Hepatocyte (in vitro differentiated cells): ENCODE measurements around the gene CANX. TPM values are rescaled to one million over a fixed set of nuclear protein-coding genes. Genes with fewer than 3 reads are reported as not detected.
"Not testable (repeated sequence)": the region's sequence is repeated elsewhere in the genome, so short reads cannot be mapped to it uniquely, and the experiment has no call there.

Experiments
- DNase-seq: peaks from one replicate; pipeline ENCODE4 v3.0.0-alpha.2; 2016; ENCODE audit warnings: low spot score
- H2AFZ ChIP-seq: fragments of 200-600 bp; sonication (generic); 2 replicates; pipeline ENCODE4 v1.6.0; 2016; ENCODE audit warnings: antibody characterized with exemption, mild to moderate bottlenecking
- H3K27ac ChIP-seq: fragments of 200-600 bp; sonication (generic); 2 replicates; pipeline ENCODE4 v1.5.1; 2016; ENCODE audit warnings: mild to moderate bottlenecking
- H3K27me3 ChIP-seq: fragments of 200-600 bp; sonication (generic); 2 replicates; pipeline ENCODE4 v1.6.1; 2016
- H3K36me3 ChIP-seq: fragments of 200-600 bp; sonication (generic); replicated peaks from 2 replicates; pipeline ENCODE4 v1.5.1; 2016; ENCODE audit warnings: low read depth; ENCODE audit not compliant: insufficient read depth
- H3K4me1 ChIP-seq: fragments of 200-600 bp; sonication (generic); 2 replicates; pipeline ENCODE4 v1.5.1; 2016; ENCODE audit warnings: mild to moderate bottlenecking, moderate library complexity; ENCODE audit not compliant: insufficient read depth
- H3K4me2 ChIP-seq: fragments of 200-600 bp; sonication (generic); 2 replicates; pipeline ENCODE4 v1.6.0; 2016
- H3K4me3 ChIP-seq: fragments of 200-600 bp; sonication (generic); 2 replicates; pipeline ENCODE4 v1.5.1; 2016; ENCODE audit warnings: mild to moderate bottlenecking
- H3K79me2 ChIP-seq: fragments of 200-600 bp; sonication (generic); 2 replicates; pipeline ENCODE4 v1.6.0; 2017; ENCODE audit warnings: mild to moderate bottlenecking
- H3K9me2 ChIP-seq: fragments of 200-600 bp; sonication (generic); replicated peaks from 2 replicates; pipeline ENCODE4 v1.6.0; 2017; ENCODE audit warnings: mild to moderate bottlenecking; ENCODE audit not compliant: insufficient read depth
- H3K9me3 ChIP-seq: fragments of 200-600 bp; sonication (generic); 2 replicates; pipeline ENCODE4 v1.5.1; 2016; ENCODE audit warnings: low read depth, mild to moderate bottlenecking
- H4K20me1 ChIP-seq: fragments of 200-600 bp; sonication (generic); 2 replicates; pipeline ENCODE4 v1.6.0; 2016; ENCODE audit warnings: mild to moderate bottlenecking; ENCODE audit not compliant: insufficient read depth, poor library complexity, severe bottlenecking
- CTCF ChIP-seq: fragments of 200-600 bp; sonication (generic); IDR thresholded peaks from 2 replicates; pipeline ENCODE4 v1.5.1; 2016; ENCODE audit warnings: antibody characterized with exemption, mild to moderate bottlenecking; ENCODE audit not compliant: poor library complexity
- EZH2 ChIP-seq: fragments of 200-600 bp; sonication (generic); IDR thresholded peaks from 2 replicates; pipeline ENCODE4 v1.6.1; 2016; ENCODE audit warnings: antibody characterized with exemption, mild to moderate bottlenecking, borderline replicate concordance
- EZH2phosphoT487 ChIP-seq: fragments of 200-600 bp; sonication (generic); IDR thresholded peaks from one replicate; pipeline ENCODE4 v1.6.1; 2018; ENCODE audit warnings: antibody characterized with exemption, mild to moderate bottlenecking, low read depth, moderate library complexity; ENCODE audit not compliant: unreplicated experiment, severe bottlenecking
- WGBS: methylation state at CpG from one replicate; pipeline ENCODE4 v1.1.6; 2016; ENCODE audit warnings: low lambda C conversion rate; ENCODE audit errors: missing lambda C conversion rate; 5-methylcytosine and 5-hydroxymethylcytosine counted together
- polyA plus RNA-seq: library from polyadenylated mRNA; unstranded; fragments of >200 nt; fragmentation: Nextera tagmentation; extraction: Ambion mirVana; gene quantifications from 2 replicates; pipeline ENCODE4 v1.2.1, GENCODE V29; 2016
- total RNA-seq: library from RNA; depleted of rRNA; stranded (reverse); fragments of >200 nt; gene quantifications from 2 replicates; pipeline ENCODE4 v1.2.3, GENCODE V29; 2014

Gene CANX
- total and polyA plus RNA-seq, 2 experiments from 2014 or later = 369 to 705 TPM

- Histone ChIP-seq H3K9me3 (no peaks in the 10 kb centered on the region), H3K4me3 (no peak overlapping the region), H3K4me1 (peaks cover 14% of the 10 kb centered on the region), H4K20me1 (peaks cover 18% of the 10 kb centered on the region), H3K27me3 (no peaks in the 10 kb centered on the region), H3K27ac (peak overlapping the region; percentile 94), H3K9me2 (no peaks in the 10 kb centered on the region), H3K4me2 (peak overlapping the region; percentile 76), H2AFZ (no peak overlapping the region), H3K79me2 (peaks cover 33% of the 10 kb centered on the region), H3K36me3 (no peaks in the 10 kb centered on the region)
- peak; percentile 12 for DNase-seq
- TF ChIP-seq EZH2 = no peak
- peak; percentile 44 for TF ChIP-seq EZH2phosphoT487
- no peak for TF ChIP-seq CTCF
- WGBS = 52% methylated on average over 3 of the region's 3 CpGs
These were observed 2.2 kb upstream of the CANX start for GRCh38 chr5:179696603-179697002.

GRCh38 chr5:179697108-179697507 is 1.7 kb upstream of the CANX start:
- H3K9me3 ChIP-seq = no peaks in the 10 kb centered on the region
- DNase-seq = no peak
- H3K9me2 ChIP-seq = no peaks in the 10 kb centered on the region
- no peaks in the 10 kb centered on the region for H3K27me3 ChIP-seq
- H4K20me1 ChIP-seq = peaks cover 23% of the 10 kb centered on the region
- no peak overlapping the region for H2AFZ ChIP-seq
- H3K79me2 ChIP-seq = peaks cover 38% of the 10 kb centered on the region
- 88% methylated on average over 2 of the region's 2 CpGs for WGBS
- peak overlapping the region; percentile 94 for H3K27ac ChIP-seq
- peak overlapping the region; percentile 76 for H3K4me2 ChIP-seq
- TF ChIP-seq EZH2phosphoT487 = no peak
- no peak for TF ChIP-seq EZH2
- no peak for TF ChIP-seq CTCF
- peaks cover 17% of the 10 kb centered on the region for H3K4me1 ChIP-seq
- H3K4me3 ChIP-seq = no peak overlapping the region
- H3K36me3 ChIP-seq = no peaks in the 10 kb centered on the region

GRCh38 chr5:179697543-179697942 is 1.2 kb upstream of the CANX start:
- not testable (repeated sequence) for H3K9me3 ChIP-seq, H3K4me3 ChIP-seq, H3K9me2 ChIP-seq, DNase-seq, H3K36me3 ChIP-seq, H3K27me3 ChIP-seq
- peak overlapping the region; percentile 94 for H3K27ac ChIP-seq
- peak overlapping the region; percentile 76 for H3K4me2 ChIP-seq
- peaks cover 21% of the 10 kb centered on the region for H3K4me1 ChIP-seq
- peaks cover 27% of the 10 kb centered on the region for H4K20me1 ChIP-seq
- 94% methylated on average over 15 of the region's 15 CpGs for WGBS
- H2AFZ ChIP-seq = peak overlapping the region; percentile 66
- peaks cover 42% of the 10 kb centered on the region for H3K79me2 ChIP-seq

GRCh38 chr5:179697993-179698934 is 503 bp upstream of the CANX start:
- no peaks in the 10 kb centered on the region for H3K9me2 ChIP-seq
- 2% methylated on average over 63 of the region's 72 CpGs for WGBS
- TF ChIP-seq EZH2 (no peak), CTCF (no peak), EZH2phosphoT487 (no peak)
- H3K27me3 ChIP-seq = no peaks in the 10 kb centered on the region
- peak overlapping the region; percentile 66 for H2AFZ ChIP-seq
- peak overlapping the region; percentile 76 for H3K4me2 ChIP-seq
- no peaks in the 10 kb centered on the region for H3K9me3 ChIP-seq
- peaks cover 21% of the 10 kb centered on the region for H3K4me1 ChIP-seq
- DNase-seq = peak; percentile 99
- H3K4me3 ChIP-seq = peak overlapping the region; percentile 40
- H3K27ac ChIP-seq = peak overlapping the region; percentile 94
- peaks cover 49% of the 10 kb centered on the region for H3K79me2 ChIP-seq
- H4K20me1 ChIP-seq = peaks cover 35% of the 10 kb centered on the region
- no peaks in the 10 kb centered on the region for H3K36me3 ChIP-seq
